HG02759 (cell line): ENCODE data around the gene CCNJL.
"Not testable (repeated sequence)": the region's sequence is repeated elsewhere in the genome, so short reads cannot be mapped to it uniquely, and the experiment has no call there.

Experiments used
- ATAC-seq: cut with Tn5 transposase; IDR thresholded peaks from one replicate; pipeline ENCODE4 v1.9.1; 2021; ENCODE audit warnings: mild to moderate bottlenecking, moderate library complexity; ENCODE audit not compliant: unreplicated experiment

The CCNJL gene

DNA sequence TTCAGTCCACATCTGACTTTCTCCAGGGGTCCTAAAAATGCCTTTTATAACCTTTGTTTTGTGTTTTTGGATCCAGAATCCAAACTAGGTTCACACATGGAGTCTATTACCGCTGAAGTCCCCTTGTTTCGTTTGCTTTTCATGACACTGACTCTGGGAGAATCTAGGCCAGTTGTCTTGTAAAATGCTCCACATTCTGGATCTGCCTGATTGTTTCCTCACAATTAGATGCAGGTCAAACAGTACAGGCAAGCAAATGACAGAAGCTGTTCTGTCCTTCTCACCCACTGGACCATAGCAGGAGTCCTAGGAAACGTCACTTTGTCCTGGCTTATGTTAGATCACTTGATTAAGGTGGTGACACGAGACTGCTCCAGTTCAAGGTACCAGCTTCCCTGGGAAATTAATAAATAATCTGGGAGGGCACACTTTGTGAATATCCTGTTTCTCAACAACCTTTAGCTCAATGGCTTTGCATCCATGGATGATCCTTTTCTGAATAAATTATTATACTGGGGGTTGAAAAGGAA lies 49.0 kb downstream of the CCNJL start:
- no peak for ATAC-seq

DNA sequence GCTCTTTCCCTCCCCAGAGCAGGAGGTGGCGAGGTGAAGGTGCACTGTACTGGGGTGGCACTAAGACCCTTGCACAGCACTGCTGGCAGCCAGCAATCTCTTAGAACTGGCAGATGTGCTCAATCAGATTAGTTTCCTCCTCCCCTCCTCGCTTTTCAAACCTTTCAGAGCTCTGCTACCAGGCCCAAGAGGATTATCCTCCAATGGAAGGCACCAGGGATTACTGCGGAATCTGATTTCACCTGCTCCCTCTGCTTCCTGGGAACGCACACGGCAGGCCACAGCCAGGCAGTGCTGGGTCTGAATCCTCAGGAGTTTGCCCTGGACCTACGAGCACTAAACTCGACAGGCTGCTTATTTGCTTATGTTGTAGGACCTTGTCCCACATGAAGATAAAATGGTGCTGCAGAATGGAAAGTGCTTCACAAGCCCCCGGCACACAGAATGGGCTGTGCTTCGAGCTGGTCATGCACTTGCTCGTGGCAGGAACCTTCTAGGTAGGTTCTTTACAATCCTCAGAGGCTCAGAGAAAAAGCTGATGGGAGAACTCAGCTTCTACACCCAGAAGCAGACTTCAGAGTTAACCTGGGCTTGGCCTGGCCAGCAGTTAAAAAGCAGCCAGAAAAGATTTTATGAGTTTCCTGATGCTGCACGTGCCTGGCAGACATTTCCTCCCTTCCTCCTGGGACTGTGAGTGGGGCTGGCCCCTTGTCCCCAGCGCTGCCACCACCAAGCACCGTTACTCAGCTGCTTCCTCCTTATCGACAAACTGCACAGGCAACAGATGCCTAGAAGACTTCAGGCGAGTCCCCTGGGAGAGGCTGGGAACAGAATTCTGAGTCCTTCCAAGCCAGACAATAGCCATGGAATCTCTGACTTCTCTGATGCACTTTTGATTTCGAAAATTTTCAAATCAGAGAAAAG lies 50.0 kb downstream of the CCNJL start:
- ATAC-seq, result no peak

DNA sequence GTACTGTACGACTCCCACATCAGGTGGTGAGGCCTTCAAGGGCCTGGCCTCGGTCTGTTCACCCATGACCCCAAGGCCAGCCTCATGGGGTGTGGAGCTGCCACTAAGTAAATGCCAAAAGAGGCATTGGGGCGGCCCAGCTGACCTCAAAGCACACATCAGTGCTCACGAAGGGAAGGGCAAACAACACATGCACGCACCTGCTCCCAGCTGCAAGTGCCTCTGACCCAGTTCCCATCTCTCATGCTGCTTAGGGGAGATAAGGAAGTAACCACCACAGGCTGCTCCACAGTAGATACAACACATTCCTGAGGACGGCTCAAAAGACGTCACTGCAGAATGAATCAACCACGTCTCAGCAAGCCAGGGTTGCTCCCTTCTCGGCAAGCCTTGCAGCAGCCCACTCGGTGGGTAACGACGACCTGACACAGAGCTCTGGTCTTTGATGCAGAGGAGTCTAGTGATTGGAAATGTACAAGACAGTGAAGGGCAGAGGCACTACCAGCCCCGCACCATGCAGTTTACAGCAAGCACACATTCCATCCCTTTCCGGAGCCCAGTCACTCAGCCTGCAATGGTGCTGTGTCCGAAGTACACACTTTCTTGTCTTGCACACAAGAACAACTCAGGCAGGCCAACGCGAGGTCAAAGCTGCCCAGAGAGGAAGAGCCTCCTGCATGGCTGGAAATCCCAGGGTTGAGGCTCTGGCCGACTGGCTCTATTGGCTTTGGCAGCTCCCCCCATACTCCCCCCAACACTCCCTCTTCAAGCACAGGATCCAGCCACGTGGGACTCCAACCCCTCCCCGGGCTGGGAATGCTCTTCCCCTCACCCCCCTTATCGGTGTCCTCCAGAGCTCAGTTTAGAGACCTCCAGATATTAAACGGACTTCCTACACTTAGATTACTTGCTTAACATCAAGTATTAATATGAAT lies 51.2 kb downstream of the CCNJL start:
- ATAC-seq, result peak; percentile 77

DNA sequence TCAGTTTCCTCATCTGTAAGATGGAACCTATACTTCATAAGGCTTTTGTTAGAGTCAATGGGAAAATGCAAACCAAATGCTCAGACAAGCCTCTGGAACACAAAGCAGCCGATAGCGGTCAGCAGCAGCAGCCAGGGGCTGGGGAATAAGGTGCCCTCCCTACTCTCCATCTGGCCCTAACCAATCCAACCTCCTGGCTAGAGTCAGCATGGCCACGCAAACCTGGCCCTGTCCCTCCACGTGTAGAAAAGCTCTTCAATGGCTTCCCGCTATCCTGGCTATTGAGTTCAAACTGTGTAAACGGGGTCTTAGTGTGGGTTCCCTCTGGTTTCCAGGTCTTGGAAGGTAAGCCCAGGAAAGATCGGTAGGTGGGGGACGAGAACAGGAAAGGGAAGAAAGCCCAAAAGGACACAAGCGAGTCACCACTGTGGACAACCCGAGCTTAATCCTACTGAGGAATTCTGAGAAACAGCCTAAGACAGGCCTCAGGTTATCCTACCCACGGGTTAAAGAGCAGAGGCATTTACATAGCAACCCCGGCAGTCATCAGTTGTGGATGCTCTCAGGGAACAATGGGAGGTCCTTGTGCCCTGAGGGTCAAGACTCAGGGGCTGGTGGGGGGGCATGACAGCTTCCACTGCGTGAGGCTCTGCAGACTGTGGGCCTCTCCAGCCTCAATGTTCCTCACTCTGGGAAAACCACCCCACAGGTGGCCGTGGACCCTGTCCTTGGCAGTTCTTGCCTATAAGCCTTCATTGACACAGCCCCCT lies 52.2 kb downstream of the CCNJL start:
- ATAC-seq, result no peak

DNA sequence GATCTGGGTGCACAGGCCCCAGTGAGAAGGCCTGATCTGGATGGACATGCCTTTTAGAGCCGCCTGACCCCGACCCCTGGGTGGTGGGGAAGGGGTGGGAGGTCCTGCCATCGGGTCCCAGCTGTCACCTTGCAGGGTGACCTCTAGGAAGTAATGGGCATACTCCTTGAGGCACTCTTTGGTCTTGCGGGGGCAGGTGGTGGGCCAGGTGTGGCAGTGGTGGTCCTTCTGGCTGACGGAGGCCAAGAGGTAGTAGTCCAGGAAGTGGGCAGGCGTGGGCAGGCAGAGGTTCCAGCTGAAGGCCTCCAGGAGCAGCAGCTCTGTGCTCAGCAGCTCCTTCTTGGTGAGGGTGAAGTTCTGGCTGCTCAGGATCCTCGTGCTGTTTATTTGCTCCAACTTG lies 53.0 kb downstream of the CCNJL start:
- no peak for ATAC-seq

DNA sequence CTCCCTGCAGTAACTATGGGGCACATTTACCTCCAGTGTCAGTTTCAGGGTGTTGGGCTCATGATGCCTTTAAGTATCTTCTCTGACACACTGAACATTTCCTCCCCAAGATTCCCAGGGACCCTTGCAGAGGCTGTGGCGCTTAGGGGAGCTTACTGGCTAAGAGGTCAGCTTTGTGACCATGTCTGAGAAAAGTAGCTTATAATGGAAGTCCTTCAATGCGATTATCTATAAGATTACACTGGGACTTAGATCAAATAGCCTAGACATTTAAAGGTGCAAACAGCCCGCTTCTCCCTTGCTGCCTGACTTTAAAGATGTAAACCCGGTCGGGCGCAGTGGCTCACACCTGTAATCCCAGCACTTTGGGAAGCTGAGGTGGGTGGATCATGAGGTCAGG lies 57.7 kb downstream of the CCNJL start:
- no peak for ATAC-seq

DNA sequence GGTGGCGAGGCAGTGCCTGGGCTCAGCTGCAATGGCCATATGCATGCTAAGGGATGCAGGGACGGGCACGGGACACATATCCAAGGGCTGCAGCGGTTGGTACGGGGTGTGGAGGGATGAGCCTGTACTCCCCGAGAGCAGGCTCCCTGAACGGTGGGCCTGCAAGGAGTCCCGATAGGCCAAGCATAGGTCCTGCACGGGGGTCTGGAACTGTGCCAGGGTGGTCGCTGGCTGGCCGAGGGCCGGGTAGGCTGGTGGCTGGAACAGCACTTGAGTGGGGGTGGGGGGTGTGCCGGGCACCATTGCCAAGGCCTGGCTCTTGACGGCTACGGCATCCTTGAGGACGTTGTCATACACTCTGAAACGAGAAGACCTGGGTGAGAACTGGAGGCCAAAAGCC lies 58.9 kb downstream of the CCNJL start:
- ATAC-seq, result no peak

DNA sequence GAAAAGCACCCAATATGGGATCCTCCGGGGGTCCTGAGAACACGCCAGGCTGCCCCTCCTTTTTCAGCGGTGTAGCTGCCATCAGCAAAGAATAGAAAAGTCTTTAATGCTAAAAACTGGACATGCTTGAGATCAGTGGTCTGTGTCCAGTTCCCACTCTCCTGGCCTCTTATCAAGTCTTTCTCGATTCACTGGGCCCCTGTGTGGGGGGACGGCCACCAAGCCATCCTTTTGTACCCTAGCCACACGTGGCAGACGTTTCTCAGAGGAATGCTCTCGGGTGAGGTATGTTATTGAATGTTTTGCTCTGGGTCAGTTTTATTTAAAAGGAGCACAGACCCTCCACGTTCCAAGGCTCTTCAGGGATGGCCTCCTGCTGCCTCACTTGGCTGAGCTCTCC lies 59.4 kb downstream of the CCNJL start:
- no peak for ATAC-seq

DNA sequence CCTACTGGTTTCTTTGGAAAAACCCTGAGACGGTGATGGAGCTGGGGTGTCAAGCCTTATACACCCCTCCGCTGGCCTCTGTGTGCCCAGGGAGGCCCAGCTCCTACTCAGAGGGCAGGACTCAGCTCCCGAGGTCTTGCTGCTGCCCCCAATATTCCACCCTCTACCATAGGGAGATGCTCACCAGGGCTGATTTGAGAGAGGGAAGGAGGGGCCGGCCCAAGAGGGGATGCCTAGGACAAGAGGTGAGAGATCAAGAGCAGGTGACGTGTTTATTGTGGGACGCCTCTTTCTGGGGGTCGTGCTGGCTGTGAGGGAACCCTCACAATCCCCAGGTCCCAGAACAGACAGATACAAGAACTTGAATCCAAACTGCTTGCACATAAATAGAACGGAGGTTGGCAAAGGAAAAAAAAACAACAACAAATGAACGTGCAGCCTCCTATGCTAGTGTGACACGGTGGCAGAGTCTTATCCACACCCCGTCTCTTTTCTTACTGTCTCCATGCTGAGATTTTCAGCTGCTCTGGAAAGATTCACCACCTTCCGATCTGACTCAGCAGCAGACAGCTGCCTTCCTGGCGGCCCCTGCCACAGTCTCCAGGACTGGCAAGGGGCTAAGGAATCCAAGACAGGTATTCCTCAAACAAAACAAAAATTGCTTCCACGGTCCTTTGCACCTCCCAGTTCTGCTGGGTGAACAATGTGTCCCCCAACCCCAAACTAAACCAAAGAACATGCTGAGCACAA lies 60.8 kb downstream of the CCNJL start:
- ATAC-seq, result no peak

DNA sequence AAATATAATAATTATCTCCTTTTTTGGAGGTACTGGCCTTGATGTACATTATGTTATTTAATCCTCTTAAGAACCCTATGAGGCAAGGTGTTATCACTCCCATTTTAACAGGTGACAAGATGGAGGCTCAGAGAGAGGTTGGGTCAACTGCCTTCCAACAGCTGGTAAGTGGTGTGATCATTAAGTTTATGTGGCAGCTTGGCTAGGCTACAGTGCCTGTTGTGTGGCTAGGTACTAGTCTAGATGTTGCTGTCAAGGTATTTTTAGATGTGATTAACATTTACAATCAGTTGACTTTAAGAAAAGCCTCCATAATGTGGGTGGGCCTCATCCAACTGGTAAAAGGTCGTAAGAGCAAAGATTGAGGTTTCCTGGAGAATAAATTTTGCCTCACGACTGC lies 61.5 kb downstream of the CCNJL start:
- no peak for ATAC-seq

DNA sequence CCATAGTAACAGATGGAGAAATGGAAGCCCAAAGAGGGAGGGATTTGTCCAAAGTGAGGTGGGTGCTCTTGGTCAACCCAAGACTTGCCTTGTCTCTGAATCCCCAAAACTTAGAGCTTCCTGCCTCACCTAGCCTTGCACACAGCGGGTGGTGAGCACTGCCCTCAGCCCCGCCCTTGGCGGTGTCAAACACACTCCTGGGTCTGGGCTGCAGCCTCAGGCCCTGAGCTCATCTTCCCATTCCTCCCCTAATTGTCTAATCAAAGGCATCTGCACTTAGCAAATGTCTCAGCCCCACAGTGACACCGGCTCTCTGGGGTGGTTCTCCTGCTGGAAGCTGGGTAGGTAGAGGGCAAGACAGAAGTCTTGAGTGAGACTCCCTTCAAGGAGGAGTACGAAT lies 62.1 kb downstream of the CCNJL start:
- no peak for ATAC-seq

DNA sequence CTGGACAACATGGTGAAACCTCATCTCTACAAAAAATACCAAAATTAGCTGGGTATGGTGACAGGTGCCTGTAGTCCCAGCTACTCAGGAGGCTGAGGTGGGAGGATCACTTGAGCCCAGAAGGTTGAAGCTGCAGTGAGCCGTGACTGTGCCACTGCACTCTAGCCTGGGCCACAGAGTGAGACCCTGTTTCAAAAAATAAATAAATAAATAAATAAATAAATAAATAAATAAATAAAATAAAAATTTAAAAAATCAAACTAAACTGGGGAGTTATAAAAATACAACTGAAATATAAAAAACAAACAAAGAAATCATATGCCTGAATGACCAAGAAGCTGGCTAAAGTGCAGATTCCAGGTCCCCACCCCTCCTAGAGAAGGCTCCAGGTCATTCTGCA lies 62.8 kb downstream of the CCNJL start:
- not testable (repeated sequence) for ATAC-seq

DNA sequence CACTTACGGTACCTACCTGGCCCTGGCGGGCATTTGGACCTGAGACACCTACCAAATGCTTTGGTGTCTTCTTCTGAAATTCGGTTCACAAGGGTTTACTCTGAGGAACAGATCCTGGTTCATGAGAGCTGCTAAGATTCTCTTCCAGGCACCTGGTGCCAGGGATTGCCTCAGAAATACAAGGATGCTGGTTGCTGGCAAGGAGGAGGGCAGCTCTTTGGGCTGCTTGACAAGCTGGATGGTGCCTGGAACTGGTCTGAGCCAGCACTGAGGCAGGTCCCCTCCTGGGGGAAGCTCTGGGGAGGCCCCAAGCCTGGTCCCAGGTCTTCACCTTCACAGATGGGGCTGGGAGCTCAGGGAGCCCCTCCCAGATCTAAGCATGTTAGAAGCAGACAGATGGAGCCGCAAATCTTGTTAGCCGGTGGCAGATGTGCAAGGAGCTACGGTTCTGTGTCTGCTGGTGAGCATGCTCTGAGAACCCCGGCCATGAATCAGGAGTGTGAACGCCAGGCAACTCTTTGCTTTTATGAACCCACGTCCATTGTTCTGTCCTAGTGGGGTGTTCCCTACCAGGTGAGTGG lies 66.8 kb downstream of the CCNJL start:
- no peak for ATAC-seq

DNA sequence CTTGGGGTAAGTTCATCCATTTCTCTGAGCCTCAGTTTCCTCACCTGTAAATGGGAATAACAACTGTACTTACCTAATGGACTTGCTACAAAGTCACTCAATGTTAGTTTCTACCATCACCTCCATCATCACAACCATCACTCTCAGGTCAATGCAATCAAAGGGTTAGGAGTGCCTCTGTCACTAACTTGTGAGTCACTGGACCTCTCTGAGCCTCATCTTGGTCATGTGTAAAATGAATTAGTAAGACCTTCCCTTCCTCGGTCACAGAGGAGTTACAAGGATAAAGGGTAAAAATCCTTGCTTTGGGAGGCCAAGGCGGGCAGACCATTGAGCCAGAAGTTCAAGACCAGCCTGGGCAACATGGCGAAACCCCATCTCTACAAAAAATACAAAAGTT lies 70.2 kb downstream of the CCNJL start:
- ATAC-seq, result no peak

DNA sequence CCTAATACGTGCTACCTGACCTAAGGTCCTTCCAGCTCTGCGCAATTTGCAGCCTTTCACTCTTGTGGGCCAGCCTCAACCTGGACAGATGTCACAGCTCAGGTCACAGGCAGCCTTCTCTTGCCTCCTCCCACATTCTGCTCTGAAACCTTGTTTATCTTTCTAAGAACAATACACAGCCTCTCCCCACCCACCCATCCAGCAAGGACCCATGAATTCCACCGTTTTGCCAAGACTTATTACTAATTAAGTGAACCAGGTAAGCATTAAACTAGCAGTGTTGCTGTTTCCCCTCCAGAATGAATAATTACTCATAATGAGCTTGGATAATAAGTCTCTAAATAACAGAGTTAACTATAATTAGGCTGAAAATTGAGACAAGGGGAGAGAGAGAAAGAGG lies 72.0 kb downstream of the CCNJL start:
- no peak for ATAC-seq

DNA sequence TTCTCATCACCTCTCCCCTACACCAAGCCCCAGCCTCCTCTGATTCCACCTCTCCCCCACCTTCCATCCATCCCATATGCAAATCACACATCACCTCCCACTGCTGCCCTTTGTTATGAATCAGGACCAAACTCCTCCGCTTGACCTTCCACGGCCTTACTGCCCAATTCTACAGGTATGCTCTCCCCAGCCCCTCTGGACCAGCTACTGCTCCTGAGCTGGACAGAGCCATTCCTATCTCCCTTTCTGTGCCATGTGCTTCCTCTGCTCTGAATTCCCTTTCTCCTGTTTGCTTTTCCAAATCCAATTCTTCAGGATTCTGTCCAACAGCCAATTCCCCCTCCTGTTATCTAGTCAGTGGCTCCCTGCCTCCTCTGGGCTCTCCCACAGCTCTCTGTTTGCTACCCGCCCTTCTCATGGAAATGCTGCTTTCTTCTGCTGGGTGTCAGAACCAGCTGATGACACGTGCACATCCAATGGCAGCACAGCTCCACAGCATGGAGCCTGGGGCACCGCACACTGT lies 74.7 kb downstream of the CCNJL start:
- ATAC-seq, result no peak

DNA sequence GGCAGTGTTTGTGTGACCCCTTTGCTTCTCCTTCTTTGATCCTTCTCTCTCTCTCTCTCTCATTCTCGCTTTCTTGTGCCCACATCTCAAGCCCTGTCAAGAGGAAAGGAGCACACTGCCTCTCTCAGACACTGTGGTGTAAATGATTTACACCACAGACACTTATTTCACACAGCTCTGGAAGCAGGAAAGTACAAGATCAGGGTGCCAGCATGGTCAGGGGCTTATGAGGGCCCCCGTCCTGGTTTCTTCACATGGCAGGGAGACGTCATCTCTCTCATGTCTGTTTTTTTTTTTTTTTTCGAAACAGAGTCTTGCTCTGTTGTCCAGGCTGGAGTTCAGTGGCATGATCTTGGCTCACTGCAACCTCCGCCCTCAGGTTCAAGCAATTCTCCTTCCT lies 76.6 kb downstream of the CCNJL start:
- ATAC-seq, result no peak

DNA sequence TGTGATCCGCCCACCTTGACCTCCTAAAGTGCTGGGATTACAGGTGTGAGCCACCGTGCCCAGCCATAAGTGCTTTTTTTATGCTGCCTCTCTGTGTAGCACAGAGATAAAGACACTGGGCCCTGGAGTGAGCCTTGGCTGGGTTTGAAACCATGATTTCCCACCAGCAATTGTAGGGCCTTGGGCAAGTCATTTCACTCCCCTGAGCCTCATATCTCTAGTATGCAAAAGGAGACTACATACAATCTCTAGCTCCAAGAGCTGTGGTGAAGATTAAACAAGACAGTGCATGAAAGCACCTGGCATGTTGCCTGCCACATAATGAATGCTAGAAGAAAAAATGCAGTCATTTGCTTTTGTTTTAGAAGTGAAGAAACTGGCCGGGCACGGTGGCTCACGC lies 79.1 kb downstream of the CCNJL start:
- ATAC-seq, result no peak

DNA sequence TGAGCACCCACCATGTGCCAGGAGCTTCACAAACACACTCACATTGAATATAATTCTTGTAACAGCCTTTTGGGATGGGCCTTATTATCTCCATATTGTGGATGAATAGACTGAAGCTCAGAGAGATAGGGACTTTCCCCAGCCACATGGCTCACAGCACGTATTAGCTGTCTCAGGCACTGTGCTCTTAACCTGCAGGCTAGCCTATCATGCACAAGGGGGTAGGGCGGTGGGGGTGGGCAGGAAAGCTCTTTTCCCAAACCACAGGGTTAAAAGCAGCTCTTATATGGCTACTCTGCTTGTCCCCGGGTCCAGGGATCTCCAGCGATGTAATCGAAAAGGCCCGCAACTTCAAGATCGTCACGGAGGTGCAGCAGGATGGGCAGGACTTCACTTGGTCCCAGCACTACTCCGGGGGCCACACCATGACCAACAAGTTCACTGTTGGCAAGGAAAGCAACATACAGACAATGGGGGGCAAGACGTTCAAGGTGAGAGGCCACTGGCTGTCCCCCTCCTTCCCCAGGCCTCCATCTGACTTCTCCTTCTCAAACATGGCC lies 80.5 kb downstream of the CCNJL start:
- peak; percentile 53 for ATAC-seq
